WTC11 (cell line): ENCODE results near the gene CASP2. TPM values are rescaled to one million over a fixed set of nuclear protein-coding genes. Genes with fewer than 3 reads are reported as not detected.

Experiments used
- ATAC-seq: fragments of 200-7000 bp; cut with Tn5 transposase; 2 replicates; pipeline ENCODE4 v1.10.0; 2021; ENCODE audit warnings: mild to moderate bottlenecking, moderate library complexity
- CTCF ChIA-PET: fragments of 300-600 bp; sonication (Branson Sonifier 250); formaldehyde crosslinking; loops from one replicate; lab custom pipeline; 2021; ENCODE audit warnings: antibody characterized with exemption; lab: Charles Lee
- POLR2A ChIA-PET: fragments of 350-600 bp; sonication (Branson Sonifier 250); formaldehyde crosslinking; loops from one replicate; lab custom pipeline; 2021; ENCODE audit warnings: antibody characterized with exemption; lab: Charles Lee
- DNase-seq: peaks from one replicate; pipeline ENCODE4 v3.0.0; 2021; ENCODE audit warnings: low spot score
- H3K27ac Mint-ChIP-seq: 2 replicates; pipeline ENCODE4 v1.8.0; 2021; ENCODE audit warnings: mixed read lengths
- H3K27me3 Mint-ChIP-seq: 2 replicates; pipeline ENCODE4 v1.8.0; 2021; ENCODE audit warnings: low read depth, mild to moderate bottlenecking, moderate library complexity, mixed read lengths
- H3K36me3 Mint-ChIP-seq: 2 replicates; pipeline ENCODE4 v1.8.0; 2021; ENCODE audit warnings: mixed read lengths
- H3K4me1 Mint-ChIP-seq: 2 replicates; pipeline ENCODE4 v1.8.0; 2022; ENCODE audit warnings: mixed read lengths
- H3K4me3 Mint-ChIP-seq: 2 replicates; pipeline ENCODE4 v1.8.0; 2021; ENCODE audit warnings: mild to moderate bottlenecking, moderate library complexity, mixed read lengths
- H3K9me3 Mint-ChIP-seq: 2 replicates; pipeline ENCODE4 v1.8.0; 2021; ENCODE audit warnings: mixed read lengths
- ARID4B ChIP-seq: sonication (generic); formaldehyde crosslinking; IDR thresholded peaks from 2 replicates; pipeline ENCODE4 v1.8.0; 2023; ENCODE audit warnings: missing genetic modification reagents, mild to moderate bottlenecking, borderline replicate concordance
- ATF1 ChIP-seq: sonication (generic); formaldehyde crosslinking; IDR thresholded peaks from 2 replicates; pipeline ENCODE4 v1.8.1; 2023; ENCODE audit warnings: mild to moderate bottlenecking, moderate library complexity, missing genetic modification reagents
- E2F4 ChIP-seq: sonication (generic); formaldehyde crosslinking; IDR thresholded peaks from 2 replicates; pipeline ENCODE4 v1.8.1; 2022; ENCODE audit warnings: low read depth, mild to moderate bottlenecking, moderate library complexity, missing genetic modification reagents, borderline replicate concordance
- EMX1 ChIP-seq: fragments of 250-450 bp; sonication (Bioruptor Pico); IDR thresholded peaks from 2 replicates; pipeline ENCODE4 v1.8.0; 2021; ENCODE audit warnings: mild to moderate bottlenecking
- ETV6 ChIP-seq: sonication (generic); formaldehyde crosslinking; IDR thresholded peaks from 2 replicates; pipeline ENCODE4 v1.8.1; 2022; ENCODE audit warnings: mild to moderate bottlenecking, missing genetic modification reagents
- FOXP4 ChIP-seq: sonication (generic); formaldehyde crosslinking; IDR thresholded peaks from 2 replicates; pipeline ENCODE4 v1.8.0; 2022; ENCODE audit warnings: mild to moderate bottlenecking, missing genetic modification reagents
- GABPB1 ChIP-seq: sonication (generic); formaldehyde crosslinking; IDR thresholded peaks from 2 replicates; pipeline ENCODE4 v1.8.1; 2023; ENCODE audit warnings: mild to moderate bottlenecking, missing genetic modification reagents
- HMGA2 ChIP-seq: fragments of 250-450 bp; sonication (Bioruptor Pico); IDR thresholded peaks from 2 replicates; pipeline ENCODE4 v1.4.0; 2021; ENCODE audit warnings: mild to moderate bottlenecking, moderate library complexity
- JUN ChIP-seq: sonication (generic); formaldehyde crosslinking; IDR thresholded peaks from 2 replicates; pipeline ENCODE4 v1.8.0; 2023; ENCODE audit warnings: mild to moderate bottlenecking, missing genetic modification reagents
- MAX ChIP-seq: sonication (generic); formaldehyde crosslinking; IDR thresholded peaks from 2 replicates; pipeline ENCODE4 v1.8.0; 2022; ENCODE audit warnings: mild to moderate bottlenecking, missing genetic modification reagents
- MLX ChIP-seq: sonication (generic); formaldehyde crosslinking; IDR thresholded peaks from 2 replicates; pipeline ENCODE4 v1.8.1; 2023; ENCODE audit warnings: mild to moderate bottlenecking, missing genetic modification reagents, moderate library complexity
- RELA ChIP-seq: sonication (generic); formaldehyde crosslinking; IDR thresholded peaks from 2 replicates; pipeline ENCODE4 v1.8.1; 2022; ENCODE audit warnings: missing genetic modification reagents, mild to moderate bottlenecking, borderline replicate concordance
- SMAD4 ChIP-seq: sonication (generic); formaldehyde crosslinking; IDR thresholded peaks from 2 replicates; pipeline ENCODE4 v1.8.0; 2022; ENCODE audit warnings: mild to moderate bottlenecking, missing genetic modification reagents
- TEAD1 ChIP-seq: sonication (generic); formaldehyde crosslinking; IDR thresholded peaks from 2 replicates; pipeline ENCODE4 v1.8.0; 2022; ENCODE audit warnings: mild to moderate bottlenecking, missing genetic modification reagents
- TEAD4 ChIP-seq: sonication (generic); formaldehyde crosslinking; IDR thresholded peaks from 2 replicates; pipeline ENCODE4 v1.8.0; 2022; ENCODE audit warnings: mild to moderate bottlenecking, missing genetic modification reagents
- TP53 ChIP-seq: sonication (generic); formaldehyde crosslinking; IDR thresholded peaks from 2 replicates; pipeline ENCODE4 v1.8.1; 2023; ENCODE audit warnings: mild to moderate bottlenecking, missing genetic modification reagents
- USF1 ChIP-seq: sonication (generic); formaldehyde crosslinking; IDR thresholded peaks from 2 replicates; pipeline ENCODE4 v1.8.0; 2022; ENCODE audit warnings: mild to moderate bottlenecking, missing genetic modification reagents
- ZBTB43 ChIP-seq: sonication (generic); formaldehyde crosslinking; IDR thresholded peaks from 2 replicates; pipeline ENCODE4 v1.8.1; 2023; ENCODE audit warnings: mild to moderate bottlenecking, missing genetic modification reagents
- ZNF263 ChIP-seq: sonication (generic); formaldehyde crosslinking; IDR thresholded peaks from 2 replicates; pipeline ENCODE4 v1.8.1; 2022; ENCODE audit warnings: low read depth, mild to moderate bottlenecking, moderate library complexity, missing genetic modification reagents
- ZNF281 ChIP-seq: sonication (generic); formaldehyde crosslinking; IDR thresholded peaks from 2 replicates; pipeline ENCODE4 v1.8.0; 2023; ENCODE audit warnings: mild to moderate bottlenecking, missing genetic modification reagents
- total RNA-seq: library from RNA; stranded (reverse); gene quantifications from 3 replicates; pipeline ENCODE4 v1.2.3, GENCODE V29; 2021

Gene CASP2
- total RNA-seq, 1 experiment from 2014 or later: 35.4 TPM

- no peaks in the 10 kb centered on the region for H3K36me3 Mint-ChIP-seq
- peaks cover 16% of the 10 kb centered on the region for H3K27me3 Mint-ChIP-seq
- H3K4me3 Mint-ChIP-seq: no peak overlapping the region
- ATAC-seq: no peak
- TF ChIP-seq EMX1 (CRISPR knock-in tag) (no peak), HMGA2 (CRISPR knock-in tag) (no peak), E2F4 (no peak), RELA (CRISPR knock-in tag) (no peak), GABPB1 (CRISPR knock-in tag) (no peak), ZNF263 (no peak), ZBTB43 (CRISPR knock-in tag) (no peak), FOXP4 (CRISPR knock-in tag) (no peak), USF1 (no peak), SMAD4 (CRISPR knock-in tag) (no peak), TP53 (CRISPR knock-in tag) (no peak), JUN (CRISPR knock-in tag) (no peak), ATF1 (no peak), ARID4B (CRISPR knock-in tag) (no peak), ZNF281 (CRISPR knock-in tag) (no peak), TEAD4 (CRISPR knock-in tag) (no peak), TEAD1 (no peak), ETV6 (no peak), MLX (CRISPR knock-in tag) (no peak), MAX (CRISPR knock-in tag) (no peak)
- POLR2A ChIA-PET: no interaction called here
- H3K9me3 Mint-ChIP-seq: no peaks in the 10 kb centered on the region
- no peaks in the 10 kb centered on the region for H3K4me1 Mint-ChIP-seq
- CTCF ChIA-PET: interaction anchor here (1.0 kb wide), 1 partner anchor 30 kb away, joined by 4 read pairs; no protein-coding TSS in a partner anchor
- no peak for DNase-seq
- no peak overlapping the region for H3K27ac Mint-ChIP-seq
Measured at GRCh38 chr7:143245123-143245522, 43.0 kb upstream of the CASP2 start.
